Loucy (cell line): Measurements from ENCODE around the gene PIGK.

Source experiments
- H2AFZ ChIP-seq: fragments of 200-600 bp; sonication (generic); 2 replicates; pipeline ENCODE4 v1.6.0; 2016; ENCODE audit warnings: antibody characterized with exemption, mild to moderate bottlenecking, low read length, moderate library complexity
- H3F3A ChIP-seq: fragments of 200-600 bp; 2 replicates; pipeline ENCODE4 v1.6.0; 2016; ENCODE audit warnings: antibody characterized with exemption, low read depth, mild to moderate bottlenecking
- H3K27me3 ChIP-seq: fragments of 200-600 bp; sonication (generic); 2 replicates; pipeline ENCODE4 v1.6.1; 2014; ENCODE audit warnings: low read length, mild to moderate bottlenecking; ENCODE audit not compliant: insufficient read depth, poor library complexity, severe bottlenecking
- H3K36me3 ChIP-seq: fragments of 200-600 bp; sonication (generic); 2 replicates; pipeline ENCODE4 v1.6.1; 2016; ENCODE audit warnings: low read length; ENCODE audit not compliant: insufficient read depth
- H3K4me1 ChIP-seq: fragments of 200-600 bp; sonication (generic); 2 replicates; pipeline ENCODE4 v1.5.1; 2014; ENCODE audit warnings: low read length, mild to moderate bottlenecking; ENCODE audit not compliant: insufficient read depth, poor library complexity, severe bottlenecking
- H3K4me2 ChIP-seq: fragments of 200-600 bp; sonication (generic); 2 replicates; pipeline ENCODE4 v1.6.0; 2014; ENCODE audit warnings: antibody characterized with exemption, low read length, low read depth, mild to moderate bottlenecking; ENCODE audit not compliant: poor library complexity, severe bottlenecking
- H3K4me3 ChIP-seq: fragments of 200-600 bp; sonication (generic); 2 replicates; pipeline ENCODE4 v1.5.1; 2014; ENCODE audit warnings: low read length, mild to moderate bottlenecking, mixed read lengths; ENCODE audit not compliant: poor library complexity, severe bottlenecking
- H3K79me2 ChIP-seq: fragments of 200-600 bp; sonication (generic); 2 replicates; pipeline ENCODE4 v1.6.1; 2014; ENCODE audit warnings: low read length; ENCODE audit not compliant: insufficient read depth
- H3K9ac ChIP-seq: fragments of 200-600 bp; sonication (generic); 2 replicates; pipeline ENCODE4 v1.6.0; 2014; ENCODE audit warnings: mild to moderate bottlenecking, low read depth, low read length, moderate library complexity; ENCODE audit not compliant: poor library complexity, severe bottlenecking
- H3K9me2 ChIP-seq: fragments of 200-600 bp; sonication (generic); replicated peaks from 2 replicates; pipeline ENCODE4 v1.6.1; 2016; ENCODE audit warnings: low read depth, low read length, mixed read lengths
- H3K9me3 ChIP-seq: fragments of 200-600 bp; sonication (generic); 2 replicates; pipeline ENCODE4 v1.6.1; 2014; ENCODE audit warnings: mild to moderate bottlenecking, antibody characterized with exemption, low read length, low read depth; ENCODE audit not compliant: insufficient read depth
- H4K20me1 ChIP-seq: fragments of 200-600 bp; sonication (generic); 2 replicates; pipeline ENCODE4 v1.6.0; 2014; ENCODE audit warnings: antibody characterized with exemption, low read length, mild to moderate bottlenecking; ENCODE audit not compliant: insufficient read depth, poor library complexity, severe bottlenecking
- CTCF ChIP-seq: fragments of 200-600 bp; sonication (generic); conservative IDR thresholded peaks from 2 replicates; pipeline ENCODE4 v1.5.1; 2014; ENCODE audit warnings: mild to moderate bottlenecking, antibody characterized with exemption, low read length
- EZH2phosphoT487 ChIP-seq: fragments of 200-600 bp; IDR thresholded peaks from 2 replicates; pipeline ENCODE4 v1.6.1; 2018; ENCODE audit warnings: antibody characterized with exemption, mild to moderate bottlenecking, moderate library complexity, borderline replicate concordance

Gene PIGK

GRCh38 chr1:77064246-77064645 is 155.0 kb downstream of the PIGK start:
- no peaks in the 10 kb centered on the region for H3K79me2 ChIP-seq
- H3K4me1 ChIP-seq = no peaks in the 10 kb centered on the region
- H2AFZ ChIP-seq = no peak overlapping the region
- no peaks in the 10 kb centered on the region for H3K27me3 ChIP-seq
- no peak overlapping the region for H3K9ac ChIP-seq
- TF ChIP-seq CTCF (no peak), EZH2phosphoT487 (no peak)
- H3K4me2 ChIP-seq = no peak overlapping the region
- no peaks in the 10 kb centered on the region for H3K36me3 ChIP-seq
- H3F3A ChIP-seq = no peaks in the 10 kb centered on the region
- H3K9me2 ChIP-seq = no peaks in the 10 kb centered on the region
- H3K9me3 ChIP-seq = no peaks in the 10 kb centered on the region
- H4K20me1 ChIP-seq = no peaks in the 10 kb centered on the region
- H3K4me3 ChIP-seq = no peak overlapping the region

DNA sequence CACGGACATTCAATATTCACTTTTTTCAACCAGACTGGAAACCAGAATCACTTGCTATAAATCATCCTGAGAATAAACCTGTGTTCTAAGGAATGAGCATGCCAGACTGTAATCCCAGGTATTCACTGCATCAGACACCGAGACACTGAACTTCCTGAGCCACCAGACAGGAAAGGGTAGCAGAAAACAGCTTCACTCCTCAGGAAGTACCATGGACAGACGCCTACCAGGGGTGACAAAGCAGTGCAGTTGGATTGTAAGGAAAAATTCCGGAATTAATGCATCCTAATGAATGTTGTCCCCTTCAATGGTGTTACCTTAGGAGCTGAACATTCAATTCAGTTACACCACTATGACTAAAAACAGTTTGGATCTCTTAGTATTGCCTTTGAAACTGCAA is 156.1 kb downstream of the PIGK start:
- H2AFZ ChIP-seq = no peak overlapping the region
- no peaks in the 10 kb centered on the region for H3K4me1 ChIP-seq
- no peaks in the 10 kb centered on the region for H3K9me2 ChIP-seq
- H3K4me3 ChIP-seq = no peak overlapping the region
- no peak overlapping the region for H3K9ac ChIP-seq
- H3F3A ChIP-seq = no peaks in the 10 kb centered on the region
- no peaks in the 10 kb centered on the region for H4K20me1 ChIP-seq
- no peaks in the 10 kb centered on the region for H3K79me2 ChIP-seq
- TF ChIP-seq CTCF (no peak), EZH2phosphoT487 (no peak)
- H3K4me2 ChIP-seq = no peak overlapping the region
- no peaks in the 10 kb centered on the region for H3K27me3 ChIP-seq
- no peaks in the 10 kb centered on the region for H3K9me3 ChIP-seq
- H3K36me3 ChIP-seq = no peaks in the 10 kb centered on the region

- Histone ChIP-seq H2AFZ (no peak overlapping the region), H4K20me1 (no peaks in the 10 kb centered on the region), H3K79me2 (no peaks in the 10 kb centered on the region), H3K9ac (no peak overlapping the region), H3K36me3 (no peaks in the 10 kb centered on the region), H3K9me2 (no peaks in the 10 kb centered on the region), H3K27me3 (no peaks in the 10 kb centered on the region), H3K4me3 (no peak overlapping the region), H3K4me1 (peaks cover 7% of the 10 kb centered on the region), H3K4me2 (no peak overlapping the region), H3F3A (no peaks in the 10 kb centered on the region), H3K9me3 (no peaks in the 10 kb centered on the region)
- TF ChIP-seq EZH2phosphoT487 (no peak), CTCF (no peak)
Observed at GRCh38 chr1:77061162-77061561, 158.1 kb downstream of the PIGK start.
